HFFc6 (cell line): ENCODE results near the gene TMEM255B. TPM values are rescaled to one million over a fixed set of nuclear protein-coding genes. Genes with fewer than 3 reads are reported as not detected.

ENCODE experiments used
- DNase-seq: peaks from one replicate; pipeline ENCODE4 v3.0.0-alpha.2; 2018
- H3K27ac Mint-ChIP-seq: 2 replicates; pipeline ENCODE4 v1.8.0; 2020; ENCODE audit warnings: mild to moderate bottlenecking, mixed read lengths
- H3K27me3 Mint-ChIP-seq: 2 replicates; pipeline ENCODE4 v1.8.0; 2021; ENCODE audit warnings: mild to moderate bottlenecking, moderate library complexity, mixed read lengths; ENCODE audit not compliant: insufficient read depth
- H3K36me3 Mint-ChIP-seq: 2 replicates; pipeline ENCODE4 v1.8.0; 2021; ENCODE audit warnings: low read depth, mixed read lengths
- H3K4me1 Mint-ChIP-seq: 2 replicates; pipeline ENCODE4 v1.8.0; 2020; ENCODE audit warnings: low read depth, mixed read lengths
- H3K4me3 Mint-ChIP-seq: 2 replicates; pipeline ENCODE4 v1.8.0; 2020; ENCODE audit warnings: mild to moderate bottlenecking, moderate library complexity, mixed read lengths
- H3K9me3 Mint-ChIP-seq: 2 replicates; pipeline ENCODE4 v1.8.0; 2020; ENCODE audit warnings: mild to moderate bottlenecking, mixed read lengths
- CTCF ChIP-seq: fragments of 200-600 bp; sonication (generic); IDR thresholded peaks from 2 replicates; pipeline ENCODE4 v1.5.0; 2021; ENCODE audit warnings: antibody characterized with exemption, mild to moderate bottlenecking
- total RNA-seq, 6 experiments: library from RNA; stranded (reverse); fragmentation: NEBNext Ultra II Directional; extraction: Animal tissue kit (Norgen Biotek cat#: 25700); gene quantifications; 2 replicates in 1 of 6; 3 replicates in 5 of 6; pipeline ENCODE4 v1.2.3, GENCODE V29; 2021

The TMEM255B gene
- total RNA-seq, 6 experiments from 2014 or later: 8.2 to 10.3 (median 9.1) TPM

GRCh38 chr13:113810640-113811039 lies 51.6 kb downstream of the TMEM255B start:
- no peak overlapping the region for H3K27ac Mint-ChIP-seq
- H3K4me1 Mint-ChIP-seq: peaks cover 16% of the 10 kb centered on the region
- H3K27me3 Mint-ChIP-seq: peaks cover 19% of the 10 kb centered on the region
- no peak for TF ChIP-seq CTCF
- peaks cover 21% of the 10 kb centered on the region for H3K36me3 Mint-ChIP-seq
- peaks cover 31% of the 10 kb centered on the region for H3K9me3 Mint-ChIP-seq
- H3K4me3 Mint-ChIP-seq: peak overlapping the region; percentile 4; the same call in 1 of the 2 replicates
- DNase-seq: no peak

- no peak for TF ChIP-seq CTCF
- Mint-ChIP-seq H3K4me1 (peaks cover 22% of the 10 kb centered on the region), H3K27ac (no peak overlapping the region), H3K9me3 (peaks cover 34% of the 10 kb centered on the region), H3K4me3 (no peak overlapping the region), H3K36me3 (peaks cover 28% of the 10 kb centered on the region), H3K27me3 (peaks cover 25% of the 10 kb centered on the region)
- no peak for DNase-seq
These were observed 52.3 kb downstream of the TMEM255B start for GRCh38 chr13:113811081-113811928.

GRCh38 chr13:113812178-113813040 lies 53.4 kb downstream of the TMEM255B start:
- no peak for TF ChIP-seq CTCF
- Mint-ChIP-seq H3K4me3 (no peak overlapping the region), H3K36me3 (peaks cover 37% of the 10 kb centered on the region), H3K9me3 (peaks cover 36% of the 10 kb centered on the region), H3K4me1 (peaks cover 33% of the 10 kb centered on the region), H3K27ac (no peak overlapping the region), H3K27me3 (peaks cover 34% of the 10 kb centered on the region)
- no peak for DNase-seq

GRCh38 chr13:113813070-113813748 lies 54.2 kb downstream of the TMEM255B start:
- TF ChIP-seq CTCF: no peak
- DNase-seq: no peak
- no peak overlapping the region for H3K4me3 Mint-ChIP-seq
- H3K4me1 Mint-ChIP-seq: peaks cover 38% of the 10 kb centered on the region
- peaks cover 33% of the 10 kb centered on the region for H3K9me3 Mint-ChIP-seq
- peaks cover 40% of the 10 kb centered on the region for H3K27me3 Mint-ChIP-seq
- peaks cover 35% of the 10 kb centered on the region for H3K36me3 Mint-ChIP-seq
- H3K27ac Mint-ChIP-seq: no peak overlapping the region

GRCh38 chr13:113813749-113814434 lies 54.9 kb downstream of the TMEM255B start:
- Mint-ChIP-seq H3K36me3 (peaks cover 29% of the 10 kb centered on the region), H3K9me3 (peaks cover 26% of the 10 kb centered on the region), H3K4me1 (peaks cover 38% of the 10 kb centered on the region), H3K27ac (peak overlapping the region; percentile 27), H3K4me3 (peak overlapping the region; percentile 3; the same call in 1 of the 2 replicates), H3K27me3 (peaks cover 45% of the 10 kb centered on the region)
- TF ChIP-seq CTCF: no peak
- DNase-seq: no peak
